H9 (cell line): ENCODE results near the gene ITPR2. TPM values are rescaled to one million over a fixed set of nuclear protein-coding genes. Genes with fewer than 3 reads are reported as not detected.

Experiments
- DNase-seq: peaks from one replicate; pipeline ENCODE4 v3.0.0-alpha.2; 2017
- H2AFZ ChIP-seq: one replicate; pipeline ENCODE4 v1.6.1; 2013; ENCODE audit warnings: mild to moderate bottlenecking, low read length, control low read depth, moderate library complexity
- H2AK5ac ChIP-seq: 2 replicates; pipeline ENCODE4 v1.6.1; 2013; ENCODE audit warnings: low read length, control low read depth, mixed read lengths; ENCODE audit not compliant: insufficient read length
- H2BK120ac ChIP-seq: one replicate; pipeline ENCODE4 v1.6.1; 2013; ENCODE audit warnings: low read depth, mild to moderate bottlenecking, low read length, control low read depth, inconsistent platforms; ENCODE audit not compliant: poor library complexity, severe bottlenecking
- H2BK12ac ChIP-seq: 2 replicates; pipeline ENCODE4 v1.6.1; 2013; ENCODE audit warnings: low read length, control low read depth, mixed read lengths, low read depth; ENCODE audit not compliant: insufficient read length
- H2BK15ac ChIP-seq: 2 replicates; pipeline ENCODE4 v1.6.1; 2013; ENCODE audit warnings: low read depth, low read length, control low read depth
- H2BK20ac ChIP-seq: one replicate; pipeline ENCODE4 v1.6.1; 2013; ENCODE audit warnings: low read depth, mild to moderate bottlenecking, low read length, control low read depth, inconsistent platforms; ENCODE audit not compliant: poor library complexity, severe bottlenecking
- H2BK5ac ChIP-seq: 2 replicates; pipeline ENCODE4 v1.6.1; 2013; ENCODE audit warnings: low read length, control low read depth, mixed read lengths; ENCODE audit not compliant: insufficient read length
- H3K14ac ChIP-seq: 2 replicates; pipeline ENCODE4 v1.6.1; 2013; ENCODE audit warnings: low read length, control low read depth; ENCODE audit not compliant: insufficient read depth
- H3K18ac ChIP-seq: 2 replicates; pipeline ENCODE4 v1.6.1; 2013; ENCODE audit warnings: low read depth, mild to moderate bottlenecking, mixed read lengths, low read length, control low read depth; ENCODE audit not compliant: insufficient read length
- H3K23ac ChIP-seq: 2 replicates; pipeline ENCODE4 v1.6.1; 2013; ENCODE audit warnings: low read length, control low read depth, mixed read lengths, low read depth; ENCODE audit not compliant: insufficient read length
- H3K23me2 ChIP-seq: 2 replicates; pipeline ENCODE4 v1.6.1; 2013; ENCODE audit warnings: low read depth, mild to moderate bottlenecking, mixed read lengths, low read length, control low read depth; ENCODE audit not compliant: insufficient read length, poor library complexity, severe bottlenecking
- H3K27ac ChIP-seq: 2 replicates; pipeline ENCODE4 v1.5.1; 2013; ENCODE audit warnings: low read length, control low read depth, mixed read lengths, low read depth; ENCODE audit not compliant: insufficient read length
- H3K27me3 ChIP-seq: 2 replicates; pipeline ENCODE4 v1.6.1; 2013; ENCODE audit warnings: low read length, control low read depth, inconsistent platforms; ENCODE audit not compliant: insufficient read depth
- H3K4ac ChIP-seq: 2 replicates; pipeline ENCODE4 v1.6.1; 2013; ENCODE audit warnings: low read depth, mild to moderate bottlenecking, control low read depth, inconsistent platforms, low read length, moderate library complexity
- H3K4me1 ChIP-seq: 2 replicates; pipeline ENCODE4 v1.6.1; 2013; ENCODE audit warnings: low read length, control low read depth, inconsistent platforms; ENCODE audit not compliant: insufficient read depth
- H3K4me2 ChIP-seq: 2 replicates; pipeline ENCODE4 v1.6.1; 2013; ENCODE audit warnings: low read length, control low read depth, mixed read lengths; ENCODE audit not compliant: insufficient read length, insufficient read depth
- H3K56ac ChIP-seq: 2 replicates; pipeline ENCODE4 v1.6.1; 2013; ENCODE audit warnings: low read depth, mild to moderate bottlenecking, mixed read lengths, low read length, control low read depth; ENCODE audit not compliant: insufficient read length
- H3K79me1 ChIP-seq: 2 replicates; pipeline ENCODE4 v1.6.1; 2013; ENCODE audit warnings: low read depth, mild to moderate bottlenecking, moderate library complexity, low read length, control low read depth, inconsistent platforms; ENCODE audit not compliant: insufficient read depth, poor library complexity, severe bottlenecking
- H3K79me2 ChIP-seq: 2 replicates; pipeline ENCODE4 v1.6.1; 2013; ENCODE audit warnings: low read length, control low read depth, inconsistent platforms; ENCODE audit not compliant: insufficient read depth
- H3K9ac ChIP-seq: 2 replicates; pipeline ENCODE4 v1.6.1; 2013; ENCODE audit warnings: low read length, control low read depth, mixed read lengths; ENCODE audit not compliant: insufficient read length; ENCODE audit errors: extremely low read depth
- H3K9me3 ChIP-seq: one replicate; pipeline ENCODE4 v1.6.1; 2013; ENCODE audit warnings: low read depth, low read length, inconsistent platforms; ENCODE audit not compliant: control insufficient read depth
- H3T11ph ChIP-seq: one replicate; pipeline ENCODE4 v1.6.1; 2013; ENCODE audit warnings: mild to moderate bottlenecking, low read length, control low read depth, inconsistent platforms
- H4K20me1 ChIP-seq: one replicate; pipeline ENCODE4 v1.6.1; 2013; ENCODE audit not compliant: control insufficient read depth, insufficient read length, insufficient read depth
- H4K5ac ChIP-seq: 2 replicates; pipeline ENCODE4 v1.6.1; 2013; ENCODE audit warnings: low read depth, mild to moderate bottlenecking, mixed read lengths, low read length, control low read depth; ENCODE audit not compliant: insufficient read length
- H4K8ac ChIP-seq: replicated peaks from 2 replicates; pipeline ENCODE4 v1.6.1; 2013; ENCODE audit warnings: low read length, control low read depth, mixed read lengths, low read depth; ENCODE audit not compliant: insufficient read length
- H4K91ac ChIP-seq: 2 replicates; pipeline ENCODE4 v1.6.1; 2013; ENCODE audit warnings: low read depth, mild to moderate bottlenecking, moderate library complexity, mixed read lengths, low read length, control low read depth; ENCODE audit not compliant: insufficient read length
- H3K27ac Mint-ChIP-seq, 3 experiments: 2 replicates in 2 of 3; 3 replicates in 1 of 3; pipeline ENCODE4 v1.8.0; 2020 to 2021; ENCODE audit warnings: mixed read lengths in 3 of 3, mild to moderate bottlenecking in 1 of 3, moderate library complexity in 1 of 3
- H3K27me3 Mint-ChIP-seq: 2 replicates; pipeline ENCODE4 v1.8.0; 2021; ENCODE audit warnings: low read depth, mild to moderate bottlenecking, moderate library complexity, mixed read lengths
- H3K36me3 Mint-ChIP-seq, 3 experiments: 2 replicates in 2 of 3; 3 replicates in 1 of 3; pipeline ENCODE4 v1.8.0; 2020 to 2021; ENCODE audit warnings: low read depth in 3 of 3, mixed read lengths in 3 of 3; ENCODE audit not compliant: insufficient read depth in 1 of 3
- H3K4me1 Mint-ChIP-seq, 2 experiments: 2 replicates each; pipeline ENCODE4 v1.8.0; 2020; ENCODE audit warnings: mixed read lengths in 2 of 2
- H3K4me3 Mint-ChIP-seq, 2 experiments: 2 replicates in 1 of 2; 3 replicates in 1 of 2; pipeline ENCODE4 v1.8.0; 2020 to 2021; ENCODE audit warnings: mild to moderate bottlenecking in 2 of 2, mixed read lengths in 2 of 2, moderate library complexity in 1 of 2
- H3K9me3 Mint-ChIP-seq, 2 experiments: 2 replicates in 1 of 2; 3 replicates in 1 of 2; pipeline ENCODE4 v1.8.0; 2020; ENCODE audit warnings: mild to moderate bottlenecking in 2 of 2, mixed read lengths in 2 of 2, moderate library complexity in 1 of 2
- WGBS: extraction: QIAGEN DNeasy Blood & Tissue Kit; methylation state at CpG from one replicate; pipeline ENCODE4 v1.1.7; 2013; ENCODE audit warnings: missing lambda C conversion rate, low lambda C conversion rate, mixed read lengths; ENCODE audit not compliant: insufficient read length; ENCODE audit errors: extremely low coverage; 5-methylcytosine and 5-hydroxymethylcytosine counted together
- total RNA-seq: library from RNA; stranded (reverse); gene quantifications from 2 replicates; pipeline ENCODE4 v1.2.1, GENCODE V29; 2021
- TF ChIP-seq, protein P1 (sequence below): fragments of 200-600 bp; sonication (generic); conservative IDR thresholded peaks from 3 replicates; pipeline ENCODE4 v1.8.0; 2021; ENCODE audit warnings: antibody characterized with exemption, mild to moderate bottlenecking

The ITPR2 gene
- total RNA-seq, 1 experiment from 2014 or later: 14.8 TPM

- H2BK12ac ChIP-seq: no peak overlapping the region
- no peak overlapping the region for H2BK120ac ChIP-seq
- no peak overlapping the region for H4K91ac ChIP-seq
- TF ChIP-seq, protein P1, sequence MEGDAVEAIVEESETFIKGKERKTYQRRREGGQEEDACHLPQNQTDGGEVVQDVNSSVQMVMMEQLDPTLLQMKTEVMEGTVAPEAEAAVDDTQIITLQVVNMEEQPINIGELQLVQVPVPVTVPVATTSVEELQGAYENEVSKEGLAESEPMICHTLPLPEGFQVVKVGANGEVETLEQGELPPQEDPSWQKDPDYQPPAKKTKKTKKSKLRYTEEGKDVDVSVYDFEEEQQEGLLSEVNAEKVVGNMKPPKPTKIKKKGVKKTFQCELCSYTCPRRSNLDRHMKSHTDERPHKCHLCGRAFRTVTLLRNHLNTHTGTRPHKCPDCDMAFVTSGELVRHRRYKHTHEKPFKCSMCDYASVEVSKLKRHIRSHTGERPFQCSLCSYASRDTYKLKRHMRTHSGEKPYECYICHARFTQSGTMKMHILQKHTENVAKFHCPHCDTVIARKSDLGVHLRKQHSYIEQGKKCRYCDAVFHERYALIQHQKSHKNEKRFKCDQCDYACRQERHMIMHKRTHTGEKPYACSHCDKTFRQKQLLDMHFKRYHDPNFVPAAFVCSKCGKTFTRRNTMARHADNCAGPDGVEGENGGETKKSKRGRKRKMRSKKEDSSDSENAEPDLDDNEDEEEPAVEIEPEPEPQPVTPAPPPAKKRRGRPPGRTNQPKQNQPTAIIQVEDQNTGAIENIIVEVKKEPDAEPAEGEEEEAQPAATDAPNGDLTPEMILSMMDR: no peak
- H3K18ac ChIP-seq: no peak overlapping the region
- no peak overlapping the region for H3K23ac ChIP-seq
- no peak overlapping the region for H3K9ac ChIP-seq
- no peaks in the 10 kb centered on the region for H3K79me2 ChIP-seq
- H3K4me1 ChIP-seq: no peaks in the 10 kb centered on the region
- no peaks in the 10 kb centered on the region for H3K9me3 ChIP-seq
- H3K27ac ChIP-seq: no peak overlapping the region
- no peak overlapping the region for H3K56ac ChIP-seq
- no peaks in the 10 kb centered on the region for H3K27me3 ChIP-seq
- no peaks in the 10 kb centered on the region for H3K23me2 ChIP-seq
- H4K8ac ChIP-seq: no peak overlapping the region
- no peaks in the 10 kb centered on the region for H3K79me1 ChIP-seq
- peaks cover 14 to 17% of the 10 kb centered on the region in 2 experiments for H3K4me1 Mint-ChIP-seq
- no peaks in the 10 kb centered on the region for H3K9me3 Mint-ChIP-seq
- H3K4ac ChIP-seq: no peak overlapping the region
- H2BK5ac ChIP-seq: no peak overlapping the region
- no peak overlapping the region for H2BK15ac ChIP-seq
- no peak overlapping the region for H3K14ac ChIP-seq
- H2AFZ ChIP-seq: no peak overlapping the region
- no peak overlapping the region for H3K4me3 Mint-ChIP-seq
- no peaks in the 10 kb centered on the region; a peak in 2 of 7 replicates for H3K36me3 Mint-ChIP-seq
- no peak overlapping the region for H2AK5ac ChIP-seq
- H4K20me1 ChIP-seq: no peaks in the 10 kb centered on the region
- no CpG with 5 or more reads among the region's 1 CpG for WGBS
- no peak overlapping the region for H2BK20ac ChIP-seq
- H3T11ph ChIP-seq: no peak overlapping the region
- DNase-seq: no peak
- H3K27ac Mint-ChIP-seq: peak overlapping the region in 1 of 3 experiments; percentile 38; a peak in 1 of 7 replicates
- H4K5ac ChIP-seq: no peak overlapping the region
- H3K4me2 ChIP-seq: no peak overlapping the region
- H3K27me3 Mint-ChIP-seq: no peaks in the 10 kb centered on the region
Observed at GRCh38 chr12:26340649-26341048, 492.3 kb downstream of the ITPR2 start.
